ENCODE results near the gene LINC00632.
A peak's percentile ranks its signal among the peaks of the same experiment; 100 is the strongest.

Gene LINC00632

GRCh38 chrX:140765043-140765784, 55.7 kb downstream of the LINC00632 start:
- no peak for DNase-seq (ENCODE audit: low read depth in 2 of 2)

- DNase-seq (ENCODE audit: low read depth in 2 of 2), result peak in 1 of 2 donors; percentile 21
These were observed 56.6 kb downstream of the LINC00632 start for GRCh38 chrX:140766024-140766611.

GRCh38 chrX:140767646-140768045, 58.1 kb downstream of the LINC00632 start:
- DNase-seq (ENCODE audit: low read depth in 2 of 2), result no peak

GRCh38 chrX:140775211-140775610, 65.7 kb downstream of the LINC00632 start:
- no peak for DNase-seq (ENCODE audit: low read depth in 2 of 2)

GRCh38 chrX:140776320-140776719, 66.8 kb downstream of the LINC00632 start:
- DNase-seq (ENCODE audit: low read depth in 2 of 2), result no peak

- no peak for DNase-seq (ENCODE audit: low read depth in 2 of 2)
These were observed 85.1 kb downstream of the LINC00632 start for GRCh38 chrX:140794642-140795041.

- DNase-seq (ENCODE audit: low read depth in 2 of 2), result no peak
These were observed 89.7 kb downstream of the LINC00632 start for GRCh38 chrX:140799216-140799615.

GRCh38 chrX:140804292-140804691, 94.7 kb downstream of the LINC00632 start:
- no peak for DNase-seq (ENCODE audit: low read depth in 2 of 2)

- DNase-seq (ENCODE audit: low read depth in 2 of 2), result no peak
These were observed 106.3 kb downstream of the LINC00632 start for GRCh38 chrX:140815868-140816267.

- DNase-seq (ENCODE audit: low read depth in 2 of 2), result no peak
These were observed 108.4 kb downstream of the LINC00632 start for GRCh38 chrX:140817943-140818342.

GRCh38 chrX:140821280-140821679, 111.7 kb downstream of the LINC00632 start:
- no peak for DNase-seq (ENCODE audit: low read depth in 2 of 2)

GRCh38 chrX:140822184-140822583, 112.6 kb downstream of the LINC00632 start:
- DNase-seq (ENCODE audit: low read depth in 2 of 2), result no peak

GRCh38 chrX:140822861-140823260, 113.3 kb downstream of the LINC00632 start:
- DNase-seq (ENCODE audit: low read depth in 2 of 2), result no peak

GRCh38 chrX:140836874-140837273, 127.3 kb downstream of the LINC00632 start:
- DNase-seq (ENCODE audit: low read depth in 2 of 2), result no peak

All from stimulated activated CD4-positive, alpha-beta T cell treated with anti-CD3 and anti-CD28 coated beads, Interleukin-15, amount 100 ng/mL, for 48 hours (primary cell).